ENCODE data around the gene IL1R2.

GRCh38 chr2:102034683-102035548 is 43.2 kb downstream of the IL1R2 start:
- no peak for TF ChIP-seq CTCF (IDR thresholded peaks at IDR 0.05)
- no peak for TF ChIP-seq POLR2A (IDR thresholded peaks at IDR 0.05)
